Measurements from ENCODE around the gene DGKQ. TPM values are rescaled to one million over a fixed set of nuclear protein-coding genes. Genes with fewer than 3 reads are reported as not detected.

DGKQ gene
- total RNA-seq, 1 donor from 2014 or later, result 15.4 TPM

GRCh38 chr4:955931-956381, 17.4 kb downstream of the DGKQ start:
- H3K9me3 Mint-ChIP-seq (ENCODE audit: low read depth), result no peaks in the 10 kb centered on the region
- H3K4me1 Mint-ChIP-seq (ENCODE audit: low read depth), result no peaks in the 10 kb centered on the region

GRCh38 chr4:955161-955921, 18.0 kb downstream of the DGKQ start:
- H3K27me3 Mint-ChIP-seq (ENCODE audit: low read depth), result no peaks in the 10 kb centered on the region
- no peaks in the 10 kb centered on the region for H3K9me3 Mint-ChIP-seq (ENCODE audit: low read depth)
- DNase-seq (ENCODE audit: low spot score), result peak; percentile 75
- no peak for TF ChIP-seq CTCF (IDR thresholded peaks at IDR 0.05)
- no peak overlapping the region for H3K27ac Mint-ChIP-seq (ENCODE audit: unreplicated experiment)
- no peaks in the 10 kb centered on the region for H3K4me1 Mint-ChIP-seq (ENCODE audit: low read depth)
- H3K4me3 Mint-ChIP-seq (ENCODE audit: unreplicated experiment), result no peak overlapping the region
- H3K36me3 Mint-ChIP-seq (ENCODE audit: low read depth), result peaks cover 11% of the 10 kb centered on the region

More at GRCh38 chr4:955931-956381, 17.4 kb downstream of the DGKQ start:
- TF ChIP-seq CTCF (IDR thresholded peaks at IDR 0.05), result no peak
- Mint-ChIP-seq H3K36me3 (ENCODE audit: low read depth) (peaks cover 11% of the 10 kb centered on the region), H3K4me3 (ENCODE audit: unreplicated experiment) (no peak overlapping the region), H3K27ac (ENCODE audit: unreplicated experiment) (no peak overlapping the region), H3K27me3 (ENCODE audit: low read depth) (no peaks in the 10 kb centered on the region)
- DNase-seq (ENCODE audit: low spot score), result peak; percentile 83

GRCh38 chr4:954211-955020, 19.0 kb downstream of the DGKQ start:
- TF ChIP-seq CTCF (IDR thresholded peaks at IDR 0.05), result no peak
- Mint-ChIP-seq H3K36me3 (ENCODE audit: low read depth) (peaks cover 11% of the 10 kb centered on the region), H3K4me1 (ENCODE audit: low read depth) (no peaks in the 10 kb centered on the region), H3K27ac (ENCODE audit: unreplicated experiment) (no peak overlapping the region), H3K9me3 (ENCODE audit: low read depth) (no peaks in the 10 kb centered on the region), H3K27me3 (ENCODE audit: low read depth) (no peaks in the 10 kb centered on the region), H3K4me3 (ENCODE audit: unreplicated experiment) (no peak overlapping the region)
- peak; percentile 71 for DNase-seq (ENCODE audit: low spot score)

GRCh38 chr4:953574-953915, 19.8 kb downstream of the DGKQ start:
- TF ChIP-seq CTCF (IDR thresholded peaks at IDR 0.05), result no peak
- DNase-seq (ENCODE audit: low spot score), result no peak
- peaks cover 9% of the 10 kb centered on the region for H3K36me3 Mint-ChIP-seq (ENCODE audit: low read depth)
- no peaks in the 10 kb centered on the region for H3K9me3 Mint-ChIP-seq (ENCODE audit: low read depth)
- no peak overlapping the region for H3K27ac Mint-ChIP-seq (ENCODE audit: unreplicated experiment)
- no peaks in the 10 kb centered on the region for H3K4me1 Mint-ChIP-seq (ENCODE audit: low read depth)
- no peaks in the 10 kb centered on the region for H3K27me3 Mint-ChIP-seq (ENCODE audit: low read depth)
- no peak overlapping the region for H3K4me3 Mint-ChIP-seq (ENCODE audit: unreplicated experiment)

GRCh38 chr4:952881-953573, 20.3 kb downstream of the DGKQ start:
- H3K27me3 Mint-ChIP-seq (ENCODE audit: low read depth), result no peaks in the 10 kb centered on the region
- no peaks in the 10 kb centered on the region for H3K9me3 Mint-ChIP-seq (ENCODE audit: low read depth)
- peaks cover 9% of the 10 kb centered on the region for H3K36me3 Mint-ChIP-seq (ENCODE audit: low read depth)
- peak; percentile 82 for DNase-seq (ENCODE audit: low spot score)
- H3K4me1 Mint-ChIP-seq (ENCODE audit: low read depth), result no peaks in the 10 kb centered on the region
- H3K27ac Mint-ChIP-seq (ENCODE audit: unreplicated experiment), result no peak overlapping the region
- no peak for TF ChIP-seq CTCF (IDR thresholded peaks at IDR 0.05)
- H3K4me3 Mint-ChIP-seq (ENCODE audit: unreplicated experiment), result no peak overlapping the region

Measured in chondrocyte (in vitro differentiated cells).